Small intestine (tissue), 16 donors: ENCODE data around the gene KCTD11. TPM values are rescaled to one million over a fixed set of nuclear protein-coding genes. Genes with fewer than 3 reads are reported as not detected.

ENCODE experiments used
- DNase-seq, 2 donors: peaks; one replicate each; pipeline versions ENCODE4 v3.0.0 to v3.0.0-alpha.2; 2013
- FAIRE-seq: peaks from 2 replicates; lab custom pipeline; 2012; peaks lifted over from hg19 to GRCh38; lab: Jason Lieb, UNC
- H3K27ac ChIP-seq, 3 donors: one replicate each; pipeline ENCODE4 v1.5.1; 2013; ENCODE audit warnings: low read length in 2 of 3, mild to moderate bottlenecking in 2 of 3, control low read depth in 1 of 3, inconsistent platforms in 1 of 3, low read depth in 1 of 3, moderate library complexity in 1 of 3
- H3K27me3 ChIP-seq, 3 donors: one replicate each; pipeline ENCODE4 v1.6.1; 2013; ENCODE audit warnings: low read length in 3 of 3, inconsistent platforms in 1 of 3; ENCODE audit not compliant: control insufficient read depth in 3 of 3, insufficient read depth in 3 of 3
- H3K36me3 ChIP-seq, 3 donors: one replicate each; pipeline ENCODE4 v1.6.1; 2013; ENCODE audit warnings: low read length in 3 of 3, inconsistent platforms in 1 of 3, low read depth in 1 of 3, mild to moderate bottlenecking in 1 of 3, moderate library complexity in 1 of 3; ENCODE audit not compliant: control insufficient read depth in 3 of 3, insufficient read depth in 2 of 3
- H3K4me1 ChIP-seq, 3 donors: one replicate each; pipeline ENCODE4 v1.6.1; 2013; ENCODE audit warnings: low read length in 2 of 3, inconsistent platforms in 1 of 3, low read depth in 1 of 3, mild to moderate bottlenecking in 1 of 3, moderate library complexity in 1 of 3; ENCODE audit not compliant: control insufficient read depth in 3 of 3, insufficient read depth in 2 of 3
- H3K4me3 ChIP-seq, 3 donors: one replicate each; pipeline ENCODE4 v1.5.1; 2013; ENCODE audit warnings: low read length in 3 of 3, control low read depth in 1 of 3, inconsistent platforms in 1 of 3, low read depth in 1 of 3, mild to moderate bottlenecking in 1 of 3, moderate library complexity in 1 of 3
- H3K9me3 ChIP-seq, 2 donors: one replicate each; pipeline ENCODE4 v1.6.1; 2013; ENCODE audit warnings: low read depth in 1 of 2, low read length in 1 of 2; ENCODE audit not compliant: control insufficient read depth in 2 of 2, insufficient read depth in 1 of 2
- WGBS, 3 donors: extraction: QIAGEN DNeasy Blood & Tissue Kit; methylation state at CpG; one replicate each; pipeline ENCODE4 v1.1.7; 2013; 5-methylcytosine and 5-hydroxymethylcytosine counted together
- long read RNA-seq, 10 donors: transcript quantifications; one replicate each; lab custom pipeline, GENCODE V29; 2026
- polyA plus RNA-seq, 4 donors: library from polyadenylated mRNA; stranded (reverse) in 3 of 4; unstranded in 1 of 4; fragments of 200-250 nt in 3 of 4; fragments of 120-200 nt in 1 of 4; gene quantifications; one replicate each; pipeline versions ENCODE4 v1.2.1 to v1.2.3, GENCODE V29; 2013
- donor health status: healthy with polysubstance abuse.
- donor health status: control.
- donor health status: control.
- donor health status: Bipolar disorder and iron deficiency.
- donor health status: healthy.

The KCTD11 gene
- 1 to 10 TPM; 6.0 to 8.6 (median 7.9) TPM for polyA plus RNA-seq
- long read RNA-seq, donor 1, result 0 reads
- long read RNA-seq, donor 2, partial matches to known transcripts, result 0 of 3 reads
- long read RNA-seq, donor 2, other reads (novel, unspliced or antisense), result 0 of 3 reads
- long read RNA-seq, donor 3, transcript KCTD11-201 (1 exons, 2,783 nt), result major isoform, 6 of 6 reads
- long read RNA-seq, donor 3, partial matches to known transcripts, result 0 of 6 reads
- long read RNA-seq, donor 3, other reads (novel, unspliced or antisense), result 0 of 6 reads
- long read RNA-seq, donor 4, result 0 reads
- long read RNA-seq, donor 5, partial matches to known transcripts, result 0 of 2 reads
- long read RNA-seq, donor 5, other reads (novel, unspliced or antisense), result 0 of 2 reads
- long read RNA-seq, donor 6, transcript KCTD11-201 (1 exons, 2,783 nt), result major isoform, 8 of 10 reads
- long read RNA-seq, donor 6, partial matches to known transcripts, result 0 of 10 reads
- long read RNA-seq, donor 6, other reads (novel, unspliced or antisense), result 0 of 10 reads
- long read RNA-seq, donor 7, transcript KCTD11-201 (1 exons, 2,783 nt), result major isoform, 19 of 19 reads
- long read RNA-seq, donor 7, partial matches to known transcripts, result 0 of 19 reads
- long read RNA-seq, donor 7, other reads (novel, unspliced or antisense), result 0 of 19 reads
- long read RNA-seq, donor 8, partial matches to known transcripts, result 0 of 4 reads
- long read RNA-seq, donor 8, other reads (novel, unspliced or antisense), result 0 of 4 reads
- long read RNA-seq, donor 9, partial matches to known transcripts, result 0 of 2 reads
- long read RNA-seq, donor 9, other reads (novel, unspliced or antisense), result 0 of 2 reads
- long read RNA-seq, donor 10, transcript KCTD11-201 (1 exons, 2,783 nt), result major isoform, 16 of 17 reads
- long read RNA-seq, donor 10, partial matches to known transcripts, result 0 of 17 reads
- long read RNA-seq, donor 10, other reads (novel, unspliced or antisense), result 0 of 17 reads

DNA sequence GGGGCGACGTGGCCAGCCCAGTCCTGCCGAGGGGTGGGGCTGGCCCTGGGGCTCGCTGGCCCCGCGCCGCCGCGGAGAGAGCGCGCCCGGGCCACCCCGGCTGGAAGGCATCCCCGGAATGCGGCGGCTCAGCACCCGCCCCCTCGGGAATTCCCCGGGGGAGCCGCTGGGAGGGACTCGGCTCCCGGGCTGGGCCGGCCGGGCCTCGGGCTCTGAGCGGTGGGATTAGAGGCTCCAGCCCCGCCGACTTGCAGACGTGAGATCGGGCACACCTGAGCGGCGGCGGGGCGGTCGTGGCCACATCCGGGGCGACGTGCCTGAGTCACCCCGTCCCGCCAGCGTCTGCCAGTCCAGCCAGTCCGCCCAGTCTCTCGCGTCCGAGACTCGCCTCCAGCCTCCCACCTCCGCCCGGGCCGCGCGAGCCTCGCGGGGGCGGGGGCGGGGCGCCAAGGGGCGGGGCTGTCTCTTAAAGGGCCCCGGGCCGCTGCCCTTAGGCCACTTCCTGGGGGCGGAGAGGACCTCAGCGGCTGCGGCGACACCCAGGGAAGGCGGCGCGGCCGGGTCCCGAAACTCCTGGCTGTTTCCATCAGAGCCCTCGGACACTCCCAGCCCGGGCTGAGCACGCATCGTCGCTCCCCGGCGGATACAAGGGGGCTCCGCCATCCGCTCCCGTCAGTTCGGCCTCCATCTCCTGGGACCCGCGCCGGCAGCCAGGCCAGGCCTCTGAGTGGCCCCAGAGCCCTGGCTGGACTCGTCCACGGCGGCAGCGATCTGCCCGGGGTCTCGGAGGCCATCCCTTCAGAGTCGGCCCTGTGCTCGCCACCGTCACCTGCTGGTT is at the start of gene KCTD11:
TSS of gene KCTD11 (plus strand) at position 498 of the 838 bp plus-strand sequence.
- peaks cover 0 to 16% (median 12%) of the 10 kb centered on the region in 3 donors for H3K4me1 ChIP-seq
- FAIRE-seq, result no peak
- H3K27ac ChIP-seq, result peak within 1 kb of the TSS; percentile 91 to 100 (median 92)
- peaks cover 0 to 7% (median 0%) of the 10 kb centered on the region in 3 donors for H3K27me3 ChIP-seq
- H3K4me3 ChIP-seq, result peak within 1 kb of the TSS; percentile 56 to 71 (median 57)
- peak; percentile 90 to 94 for DNase-seq
- peaks cover 0 to 3% (median 0%) of the 10 kb centered on the region in 3 donors for H3K36me3 ChIP-seq
- H3K9me3 ChIP-seq, result no peaks in the 10 kb centered on the region
- 1 to 2% (median 2%) methylated on average over 29 to 91 of the region's 91 CpGs for WGBS, 3 donors

DNA sequence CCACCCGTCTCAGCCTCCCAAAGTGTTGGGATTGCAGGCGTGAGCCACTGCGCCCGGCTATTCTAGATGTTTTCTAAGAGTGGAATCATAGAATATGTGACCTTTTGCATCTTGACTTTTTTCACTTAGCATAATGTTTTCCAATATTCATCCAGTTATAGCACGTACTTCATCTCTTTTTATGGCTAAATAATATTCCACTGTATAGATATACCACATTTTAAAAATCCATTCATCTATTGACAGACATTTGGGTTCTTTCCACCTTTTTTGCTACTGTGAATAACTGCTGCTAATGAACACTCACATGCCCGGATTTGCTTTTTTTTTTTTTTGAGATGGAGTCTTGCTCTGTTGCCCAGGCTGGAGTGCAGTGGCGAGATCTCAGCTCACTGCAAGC is 47.8 kb upstream of the KCTD11 start:
- Histone ChIP-seq H3K9me3 (no peaks in the 10 kb centered on the region), H3K4me1 (peaks cover 0 to 7% (median 0%) of the 10 kb centered on the region in 3 donors), H3K27ac (no peak overlapping the region), H3K4me3 (no peak overlapping the region), H3K36me3 (peaks cover 0 to 2% (median 0%) of the 10 kb centered on the region in 3 donors), H3K27me3 (no peaks in the 10 kb centered on the region)
- DNase-seq (no peak), FAIRE-seq (no peak)
- 96 to 99% (median 96%) methylated on average over 7 of the region's 7 CpGs for WGBS, 3 donors

DNA sequence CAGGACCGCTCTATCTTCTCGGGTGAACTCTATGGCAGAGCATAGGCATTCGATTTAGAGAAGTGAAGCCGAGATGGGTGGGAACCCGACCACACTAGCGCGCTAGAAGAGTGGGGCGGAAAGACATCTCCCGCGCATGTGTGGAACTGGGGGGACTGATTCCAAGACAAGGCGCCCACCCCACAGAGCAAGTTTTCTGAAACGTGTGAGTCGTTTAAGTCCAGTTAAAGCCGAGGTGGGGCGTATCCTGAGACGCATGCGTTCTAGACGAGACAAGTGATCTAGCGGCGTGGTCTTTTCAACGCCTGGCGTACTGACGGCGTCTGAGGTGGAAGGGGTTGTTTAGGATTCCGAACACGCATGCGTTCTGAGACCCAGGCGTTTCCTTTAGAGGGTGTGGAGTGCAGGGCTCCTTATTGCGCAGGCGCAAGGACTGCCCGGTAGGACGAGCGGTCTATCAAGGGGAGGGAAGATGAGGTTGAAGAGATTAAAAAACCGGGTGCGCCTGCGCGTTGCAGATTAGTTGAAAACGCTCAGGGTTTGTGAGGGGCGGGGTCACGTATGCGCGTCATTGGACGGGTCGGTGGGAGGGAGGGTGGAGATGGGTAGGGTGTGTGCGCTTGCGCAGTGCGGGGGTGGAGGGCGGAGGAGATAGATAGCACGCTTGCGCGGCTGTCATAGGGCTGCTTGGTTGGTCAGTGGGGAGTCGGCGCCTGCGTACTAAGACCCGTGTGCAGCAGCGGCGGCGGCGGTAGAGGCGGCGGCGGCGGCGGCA is 44.9 kb upstream of the KCTD11 start, which contains the start of gene EIF5A:
TSS of gene EIF5A (plus strand) at position 718 of the 775 bp plus-strand sequence. CDS start 2,008 bp downstream, outside the sequence.
- Histone ChIP-seq H3K36me3 (peaks cover 0 to 23% (median 16%) of the 10 kb centered on the region in 3 donors), H3K4me1 (peaks cover 2 to 17% (median 6%) of the 10 kb centered on the region in 3 donors), H3K4me3 (peak within 1 kb of the TSS; percentile 87 to 99 (median 95)), H3K9me3 (no peaks in the 10 kb centered on the region), H3K27ac (peak within 1 kb of the TSS; percentile 96 to 98 (median 96)), H3K27me3 (no peaks in the 10 kb centered on the region)
- 0% methylated on average over 54 to 64 of the region's 64 CpGs for WGBS, 3 donors
- DNase-seq (peak; percentile 100), FAIRE-seq (peak; percentile 36)

DNA sequence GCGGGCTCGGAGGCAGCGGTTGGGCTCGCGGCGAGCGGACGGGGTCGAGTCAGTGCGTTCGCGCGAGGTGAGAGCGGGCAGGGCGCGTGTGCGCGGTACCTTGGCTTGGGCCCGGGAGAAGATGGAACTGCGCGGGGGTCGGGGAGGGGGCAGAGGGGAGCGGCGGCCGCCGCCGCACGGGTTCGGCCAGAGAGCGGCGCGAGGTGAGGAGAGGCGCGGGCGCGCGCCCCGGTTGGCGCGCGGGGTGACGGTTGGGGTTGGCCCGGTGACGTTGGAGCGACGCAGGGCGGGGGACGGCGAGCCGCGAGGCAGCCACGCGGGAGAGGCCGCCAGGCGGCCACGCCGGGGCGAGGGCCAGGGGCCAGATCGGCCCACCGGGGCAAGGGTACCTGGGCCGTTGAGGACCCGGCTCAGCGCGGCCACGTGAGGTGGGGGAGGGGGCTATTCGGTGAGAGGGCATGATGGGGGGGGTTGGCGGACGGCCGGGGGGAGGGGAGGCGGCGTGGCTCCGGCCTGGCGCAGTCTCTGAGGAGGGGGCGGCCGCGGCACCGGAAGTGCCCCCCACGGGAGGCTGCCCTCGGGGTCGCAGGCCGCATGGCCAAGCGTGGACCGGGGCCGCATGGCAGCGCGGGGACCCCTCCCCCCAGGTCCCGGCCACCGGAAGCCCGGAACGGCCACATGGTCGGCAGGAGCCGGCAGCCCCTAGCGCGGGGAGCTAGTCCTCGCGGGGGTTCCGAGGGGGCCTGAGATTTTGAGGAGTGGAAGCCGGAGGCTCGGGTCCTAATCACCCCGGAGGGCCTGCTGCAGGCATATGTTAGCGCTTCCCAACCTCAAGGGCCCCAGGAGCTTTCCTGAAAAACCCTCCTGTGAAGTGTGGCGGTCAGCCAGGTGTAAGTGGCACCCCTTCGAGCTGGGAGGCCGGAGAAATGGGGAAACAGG is 44.0 kb upstream of the KCTD11 start:
- peak; percentile 40 to 64 for DNase-seq
- 0 to 1% (median 0%) methylated on average over 36 to 104 of the region's 104 CpGs for WGBS, 3 donors

DNA sequence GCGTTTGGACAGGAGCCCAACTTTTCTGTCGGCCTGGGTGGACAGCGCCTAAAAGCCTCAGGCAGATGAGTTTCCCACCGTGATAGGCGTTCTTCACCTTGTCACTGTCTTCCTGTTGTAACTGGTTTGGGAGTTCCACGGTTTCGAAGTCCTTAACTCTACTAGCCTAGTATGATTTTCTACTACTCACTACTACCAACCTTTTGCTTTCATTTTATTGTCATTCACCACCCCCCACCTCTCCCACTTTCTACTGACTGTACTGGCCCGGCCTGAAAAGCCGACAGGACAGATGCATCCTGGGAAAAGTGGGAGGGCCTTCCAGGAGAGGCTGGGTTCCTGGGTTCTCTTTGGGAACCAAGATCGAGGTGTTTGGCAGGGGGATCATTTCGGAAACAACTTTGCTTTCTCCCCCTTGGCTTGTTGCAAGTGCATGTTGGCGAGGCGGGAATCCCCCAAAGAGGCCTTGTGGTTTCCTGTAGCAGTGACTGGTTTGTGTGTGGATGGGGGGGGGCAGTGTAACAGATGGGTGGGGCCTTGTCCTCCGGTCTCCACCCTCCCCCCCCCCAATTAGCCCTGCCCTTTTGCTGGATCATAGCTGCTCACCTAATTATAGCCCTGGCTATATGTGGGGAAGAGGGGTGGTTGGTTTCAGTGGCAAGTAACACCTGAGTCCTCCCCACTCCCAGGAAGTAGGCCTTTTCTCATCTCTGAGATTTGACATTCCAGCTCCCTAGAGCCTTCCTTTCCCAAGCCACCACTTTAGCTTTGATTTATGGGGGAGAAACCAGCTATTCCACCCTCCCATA is 43.1 kb upstream of the KCTD11 start:
- WGBS, 3 donors, result 0 to 2% (median 0%) methylated on average over 13 to 14 of the region's 14 CpGs
- Histone ChIP-seq H3K36me3 (peaks cover 5 to 40% (median 23%) of the 10 kb centered on the region in 3 donors), H3K27me3 (no peaks in the 10 kb centered on the region), H3K4me3 (peak overlapping the region; percentile 87 to 99 (median 95)), H3K27ac (peak overlapping the region; percentile 96 to 98 (median 96)), H3K4me1 (peaks cover 2 to 18% (median 6%) of the 10 kb centered on the region in 3 donors), H3K9me3 (no peaks in the 10 kb centered on the region)
- FAIRE-seq (no peak), DNase-seq (peak; percentile 90 to 92)

More for the DNA sequence above, 44.0 kb upstream of the KCTD11 start:
- Histone ChIP-seq H3K27ac (peak overlapping the region; percentile 96 to 98 (median 96)), H3K4me3 (peak overlapping the region; percentile 87 to 99 (median 95)), H3K36me3 (peaks cover 0 to 32% (median 18%) of the 10 kb centered on the region in 3 donors), H3K9me3 (no peaks in the 10 kb centered on the region), H3K27me3 (no peaks in the 10 kb centered on the region), H3K4me1 (peaks cover 2 to 17% (median 6%) of the 10 kb centered on the region in 3 donors)
- no peak for FAIRE-seq

DNA sequence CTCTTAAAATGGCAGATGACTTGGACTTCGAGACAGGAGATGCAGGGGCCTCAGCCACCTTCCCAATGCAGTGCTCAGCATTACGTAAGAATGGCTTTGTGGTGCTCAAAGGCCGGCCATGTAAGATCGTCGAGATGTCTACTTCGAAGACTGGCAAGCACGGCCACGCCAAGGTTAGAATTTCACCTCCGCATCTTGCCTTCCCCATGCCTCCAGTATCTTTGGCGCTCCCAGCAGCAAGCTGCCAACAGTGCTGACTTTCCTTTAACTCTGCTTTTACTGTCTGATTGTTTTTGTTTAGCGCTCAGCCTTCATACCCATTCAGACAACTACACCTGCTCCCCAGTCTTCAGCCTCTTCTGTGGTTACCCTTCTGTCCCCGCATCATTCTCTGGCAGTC is 42.3 kb upstream of the KCTD11 start:
- no peak for FAIRE-seq
- no peak for DNase-seq
- Histone ChIP-seq H3K27me3 (no peaks in the 10 kb centered on the region), H3K4me3 (no peak overlapping the region), H3K27ac (peak overlapping the region in 2 of 3 donors; percentile 27 to 98), H3K4me1 (peaks cover 2 to 26% (median 6%) of the 10 kb centered on the region in 3 donors), H3K9me3 (no peaks in the 10 kb centered on the region), H3K36me3 (peaks cover 5 to 43% (median 23%) of the 10 kb centered on the region in 3 donors)
- WGBS, 3 donors, result 73 to 80% (median 80%) methylated on average over 12 of the region's 12 CpGs
